HL-60 (cell line): Measurements from ENCODE around the gene NAA60.
"Not testable (repeated sequence)": the region's sequence is repeated elsewhere in the genome, so short reads cannot be mapped to it uniquely, and the experiment has no call there.

Experiments used
- CTCF ChIP-seq: IDR thresholded peaks from one replicate; pipeline ENCODE4 v1.5.1; 2011; ENCODE audit warnings: low read length, control low read depth, inconsistent platforms; ENCODE audit not compliant: insufficient read depth
- REST ChIP-seq: IDR thresholded peaks from 2 replicates; pipeline ENCODE4 v1.6.1; 2012; ENCODE audit warnings: low read depth; ENCODE audit not compliant: insufficient replicate concordance

- not testable (repeated sequence) for TF ChIP-seq CTCF, REST
Measured at GRCh38 chr16:3501412-3501761, 57.9 kb downstream of the NAA60 start.
